Ishikawa (cell line): ENCODE measurements around the gene RBM38.

ENCODE experiments used
- CREB1 ChIP-seq: IDR thresholded peaks from 2 replicates; pipeline ENCODE4 v1.6.1; 2012; ENCODE audit warnings: low read depth
- EP300 ChIP-seq: IDR thresholded peaks from 2 replicates; pipeline ENCODE4 v1.6.1; 2012; ENCODE audit warnings: borderline replicate concordance
- MAX ChIP-seq: IDR thresholded peaks from 2 replicates; pipeline ENCODE4 v1.6.1; 2012
- NFIC ChIP-seq: IDR thresholded peaks from 2 replicates; pipeline ENCODE4 v1.6.1; 2012
- REST ChIP-seq: IDR thresholded peaks from 2 replicates; pipeline ENCODE4 v1.6.1; 2012; ENCODE audit warnings: low read depth, mild to moderate bottlenecking
- TAF1 ChIP-seq: IDR thresholded peaks from 2 replicates; pipeline ENCODE4 v1.6.1; 2012; ENCODE audit warnings: low read depth, mild to moderate bottlenecking
- USF1 ChIP-seq: IDR thresholded peaks from 2 replicates; pipeline ENCODE4 v1.6.1; 2012
- YY1 ChIP-seq: IDR thresholded peaks from 2 replicates; pipeline ENCODE4 v1.6.1; 2012; ENCODE audit warnings: low read depth
- ZBTB7A ChIP-seq: IDR thresholded peaks from 2 replicates; pipeline ENCODE4 v1.6.1; 2012; ENCODE audit warnings: low read depth

GRCh38 chr20:57442158-57442887 is 51.1 kb downstream of the RBM38 start:
- TF ChIP-seq EP300 (no peak), TAF1 (no peak), YY1 (no peak), MAX (no peak), ZBTB7A (no peak), NFIC (no peak), REST (no peak), USF1 (no peak), CREB1 (no peak)
